ENCODE results near the gene HSFX4.
A peak's percentile ranks its signal among the peaks of the same experiment; 100 is the strongest.
"Not testable (repeated sequence)": the region's sequence is repeated elsewhere in the genome, so short reads cannot be mapped to it uniquely, and the experiment has no call there.

The HSFX4 gene

DNA sequence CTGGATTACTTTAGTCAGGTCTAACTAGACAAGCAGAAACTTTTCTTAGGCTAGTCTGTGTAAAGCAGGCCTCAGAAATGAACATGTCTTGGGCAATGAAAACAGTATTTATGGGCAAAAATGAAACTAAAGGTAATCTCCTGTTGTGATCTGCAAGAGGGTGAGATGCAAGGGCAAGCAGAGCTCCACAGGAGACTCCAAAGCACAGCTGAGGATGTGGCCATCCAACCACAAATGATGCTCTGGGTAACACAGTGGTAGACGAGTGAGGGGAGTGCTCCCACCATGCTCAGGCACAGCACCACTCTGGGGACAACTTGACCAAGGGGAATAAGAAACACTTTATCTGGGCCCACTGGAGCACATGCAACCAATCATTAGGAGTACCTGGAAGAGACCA, 738 bp upstream of the HSFX4 start:
- CTCF ChIA-PET; DNase-seq; H3K36me3 ChIP-seq (ENCODE audit: control insufficient read depth in 4 of 4, insufficient read depth in 4 of 4, low read length in 3 of 4); H3K4me3 ChIP-seq (ENCODE audit: control insufficient read depth in 1 of 7, extremely low read depth in 1 of 7, insufficient read depth in 4 of 7, low read depth in 2 of 7, low read length in 6 of 7); H3K27me3 ChIP-seq (replicated peaks in 2 of 5; ENCODE audit: control insufficient read depth in 4 of 5, insufficient read depth in 5 of 5, low read length in 4 of 5); H3K27ac ChIP-seq (ENCODE audit: insufficient read depth in 1 of 2, low read depth in 1 of 2, low read length in 2 of 2, poor library complexity in 1 of 2, severe bottlenecking in 2 of 2); H3K4me1 ChIP-seq (ENCODE audit: control extremely low read depth in 1 of 4, control insufficient read depth in 4 of 4, insufficient read depth in 4 of 4, low read length in 3 of 4); H3K9me3 ChIP-seq (ENCODE audit: control extremely low read depth in 1 of 5, control insufficient read depth in 4 of 5, insufficient read depth in 2 of 5, low read depth in 1 of 5, low read length in 4 of 5); POLR2A ChIA-PET: not testable (repeated sequence)
- no CpG with 5 or more reads among the region's 1 CpG for WGBS (ENCODE audit: insufficient coverage)

DNA sequence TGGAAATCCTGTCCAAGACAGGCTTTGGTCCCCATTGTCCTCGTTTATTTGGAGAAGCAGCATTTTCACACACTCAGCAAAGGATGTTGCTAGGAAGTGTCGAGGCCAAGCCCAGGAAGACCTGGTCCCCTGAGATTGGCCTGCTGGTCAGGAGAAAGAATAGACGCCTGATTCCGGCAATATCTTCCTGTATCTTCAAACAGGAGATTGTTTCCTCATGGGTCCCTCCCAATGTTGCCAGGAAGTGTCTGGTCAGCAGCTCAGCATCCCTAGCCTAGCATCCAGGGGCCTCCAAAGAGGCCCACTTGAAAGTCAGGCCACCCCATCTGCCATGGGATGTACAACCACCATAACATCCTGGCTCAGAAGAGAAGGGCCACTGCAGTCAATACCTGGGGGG, 2.0 kb downstream of the HSFX4 start:
- H3K36me3 ChIP-seq (ENCODE audit: control insufficient read depth in 4 of 4, insufficient read depth in 4 of 4, low read length in 3 of 4); POLR2A ChIA-PET; H3K4me3 ChIP-seq (ENCODE audit: control insufficient read depth in 1 of 7, extremely low read depth in 1 of 7, insufficient read depth in 4 of 7, low read depth in 2 of 7, low read length in 6 of 7); H3K27ac ChIP-seq (ENCODE audit: insufficient read depth in 1 of 2, low read depth in 1 of 2, low read length in 2 of 2, poor library complexity in 1 of 2, severe bottlenecking in 2 of 2); H3K9me3 ChIP-seq (ENCODE audit: control extremely low read depth in 1 of 5, control insufficient read depth in 4 of 5, insufficient read depth in 2 of 5, low read depth in 1 of 5, low read length in 4 of 5); CTCF ChIA-PET; H3K4me1 ChIP-seq (ENCODE audit: control extremely low read depth in 1 of 4, control insufficient read depth in 4 of 4, insufficient read depth in 4 of 4, low read length in 3 of 4); DNase-seq; H3K27me3 ChIP-seq (replicated peaks in 2 of 5; ENCODE audit: control insufficient read depth in 4 of 5, insufficient read depth in 5 of 5, low read length in 4 of 5): not testable (repeated sequence)
- no CpG with 5 or more reads among the region's 4 CpGs for WGBS (ENCODE audit: insufficient coverage)

DNA sequence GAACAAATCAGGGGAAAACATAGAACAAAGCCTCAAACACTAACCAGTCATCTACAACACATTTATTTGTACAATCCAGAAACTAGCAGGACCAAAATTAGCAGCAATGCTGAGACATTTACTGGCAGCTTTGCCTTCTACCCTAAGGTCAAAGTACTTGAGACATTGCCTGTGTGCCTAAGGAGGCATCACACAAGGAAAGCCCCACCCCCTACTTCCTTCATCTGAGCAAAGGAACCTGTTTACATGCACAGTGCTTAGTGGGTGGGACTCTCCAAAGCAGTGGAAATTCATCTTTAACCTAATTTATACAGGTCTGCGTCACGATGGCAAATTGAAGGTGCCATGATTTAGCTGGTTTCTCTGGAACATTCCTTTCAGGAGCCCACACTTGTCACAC, 2.8 kb downstream of the HSFX4 start:
- POLR2A ChIA-PET, CTCF ChIA-PET: not testable (repeated sequence)

DNA sequence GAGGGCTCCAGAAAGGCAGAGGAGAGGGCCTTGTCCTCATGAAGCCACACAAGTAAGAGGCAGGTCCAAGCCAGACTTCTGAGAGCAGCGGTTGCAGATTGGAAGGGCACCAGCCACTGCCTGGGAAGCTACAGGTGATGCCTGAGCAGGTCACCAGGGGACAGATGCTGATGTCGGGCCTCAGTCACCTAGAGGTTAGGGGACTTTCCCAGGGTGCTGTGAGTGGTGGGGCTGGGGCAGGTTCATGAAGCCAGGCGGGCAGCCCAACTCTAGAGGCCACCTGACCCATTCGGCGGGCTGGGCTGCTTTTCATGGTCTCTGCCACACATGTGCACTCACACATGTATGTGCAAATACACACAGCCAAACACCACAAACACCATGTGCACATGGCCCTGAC, 3.6 kb downstream of the HSFX4 start:
- no CpG with 5 or more reads among the region's 5 CpGs for WGBS (ENCODE audit: insufficient coverage)
- H3K9me3 ChIP-seq (ENCODE audit: control extremely low read depth in 1 of 5, control insufficient read depth in 4 of 5, insufficient read depth in 2 of 5, low read depth in 1 of 5, low read length in 4 of 5); H3K4me3 ChIP-seq (ENCODE audit: control insufficient read depth in 1 of 7, extremely low read depth in 1 of 7, insufficient read depth in 4 of 7, low read depth in 2 of 7, low read length in 6 of 7); H3K36me3 ChIP-seq (ENCODE audit: control insufficient read depth in 4 of 4, insufficient read depth in 4 of 4, low read length in 3 of 4); POLR2A ChIA-PET; H3K27ac ChIP-seq (ENCODE audit: insufficient read depth in 1 of 2, low read depth in 1 of 2, low read length in 2 of 2, poor library complexity in 1 of 2, severe bottlenecking in 2 of 2); H3K4me1 ChIP-seq (ENCODE audit: control extremely low read depth in 1 of 4, control insufficient read depth in 4 of 4, insufficient read depth in 4 of 4, low read length in 3 of 4); H3K27me3 ChIP-seq (replicated peaks in 2 of 5; ENCODE audit: control insufficient read depth in 4 of 5, insufficient read depth in 5 of 5, low read length in 4 of 5); CTCF ChIA-PET; DNase-seq: not testable (repeated sequence)

More for the DNA sequence above, 2.8 kb downstream of the HSFX4 start:
- H3K27ac ChIP-seq (ENCODE audit: insufficient read depth in 1 of 2, low read depth in 1 of 2, low read length in 2 of 2, poor library complexity in 1 of 2, severe bottlenecking in 2 of 2); H3K4me3 ChIP-seq (ENCODE audit: control insufficient read depth in 1 of 7, extremely low read depth in 1 of 7, insufficient read depth in 4 of 7, low read depth in 2 of 7, low read length in 6 of 7); H3K4me1 ChIP-seq (ENCODE audit: control extremely low read depth in 1 of 4, control insufficient read depth in 4 of 4, insufficient read depth in 4 of 4, low read length in 3 of 4); H3K36me3 ChIP-seq (ENCODE audit: control insufficient read depth in 4 of 4, insufficient read depth in 4 of 4, low read length in 3 of 4); DNase-seq; H3K9me3 ChIP-seq (ENCODE audit: control extremely low read depth in 1 of 5, control insufficient read depth in 4 of 5, insufficient read depth in 2 of 5, low read depth in 1 of 5, low read length in 4 of 5); H3K27me3 ChIP-seq (replicated peaks in 2 of 5; ENCODE audit: control insufficient read depth in 4 of 5, insufficient read depth in 5 of 5, low read length in 4 of 5): not testable (repeated sequence)
- 100% methylated on average over 2 of the region's 2 CpGs for WGBS (ENCODE audit: insufficient coverage)

DNA sequence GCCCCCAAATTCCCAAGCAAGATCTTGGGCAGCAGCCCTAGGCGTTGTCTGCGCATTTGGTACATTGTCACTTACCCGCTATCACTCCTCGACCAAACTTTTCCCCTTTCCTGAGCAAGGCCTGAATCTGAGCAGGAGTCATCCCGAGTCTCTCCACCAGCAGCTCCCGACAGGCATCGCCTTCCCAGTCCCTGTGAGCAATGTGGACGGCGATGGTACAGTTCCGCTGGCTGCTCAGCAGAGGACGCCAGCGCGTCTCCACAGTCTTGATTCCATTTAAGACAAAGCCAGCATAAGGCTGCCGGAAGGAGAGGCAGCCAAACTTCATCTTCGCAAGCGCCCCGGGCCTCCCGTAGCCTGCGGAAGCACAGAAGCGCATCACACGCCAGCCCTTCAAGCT, 4.2 kb downstream of the HSFX4 start:
- POLR2A ChIA-PET; H3K27me3 ChIP-seq (replicated peaks in 2 of 5; ENCODE audit: control insufficient read depth in 4 of 5, insufficient read depth in 5 of 5, low read length in 4 of 5); H3K27ac ChIP-seq (ENCODE audit: insufficient read depth in 1 of 2, low read depth in 1 of 2, low read length in 2 of 2, poor library complexity in 1 of 2, severe bottlenecking in 2 of 2); H3K36me3 ChIP-seq (ENCODE audit: control insufficient read depth in 4 of 4, insufficient read depth in 4 of 4, low read length in 3 of 4); DNase-seq; H3K9me3 ChIP-seq (ENCODE audit: control extremely low read depth in 1 of 5, control insufficient read depth in 4 of 5, insufficient read depth in 2 of 5, low read depth in 1 of 5, low read length in 4 of 5); H3K4me3 ChIP-seq (ENCODE audit: control insufficient read depth in 1 of 7, extremely low read depth in 1 of 7, insufficient read depth in 4 of 7, low read depth in 2 of 7, low read length in 6 of 7); CTCF ChIA-PET; H3K4me1 ChIP-seq (ENCODE audit: control extremely low read depth in 1 of 4, control insufficient read depth in 4 of 4, insufficient read depth in 4 of 4, low read length in 3 of 4): not testable (repeated sequence)
- 74% methylated on average over 5 of the region's 21 CpGs for WGBS (ENCODE audit: insufficient coverage)

DNA sequence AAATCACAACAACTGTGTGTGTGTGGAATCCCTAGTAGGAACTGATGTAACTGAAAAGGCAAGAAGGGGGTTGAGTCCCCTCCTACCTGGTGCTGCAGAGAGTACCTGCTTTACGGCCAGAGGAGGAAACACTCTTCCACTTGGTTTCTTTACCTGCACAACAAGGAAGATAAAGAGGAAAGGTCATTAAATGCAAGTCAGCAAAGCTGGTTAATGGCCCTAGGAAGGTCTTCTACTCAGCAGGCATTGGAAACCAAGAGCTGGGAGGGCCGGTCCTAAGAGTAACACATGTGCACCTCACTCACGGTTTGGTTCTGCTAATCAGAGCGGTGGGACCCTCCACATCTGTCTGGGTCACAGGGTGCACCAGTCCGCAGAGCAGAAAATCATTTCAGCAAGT, 8.0 kb downstream of the HSFX4 start:
- H3K27me3 ChIP-seq (replicated peaks in 2 of 5; ENCODE audit: control insufficient read depth in 4 of 5, insufficient read depth in 5 of 5, low read length in 4 of 5); CTCF ChIA-PET; H3K36me3 ChIP-seq (ENCODE audit: control insufficient read depth in 4 of 4, insufficient read depth in 4 of 4, low read length in 3 of 4); H3K9me3 ChIP-seq (ENCODE audit: control extremely low read depth in 1 of 5, control insufficient read depth in 4 of 5, insufficient read depth in 2 of 5, low read depth in 1 of 5, low read length in 4 of 5); POLR2A ChIA-PET; DNase-seq: not testable (repeated sequence)
- Histone ChIP-seq H3K27ac (ENCODE audit: insufficient read depth in 1 of 2, low read depth in 1 of 2, low read length in 2 of 2, poor library complexity in 1 of 2, severe bottlenecking in 2 of 2) (peak overlapping the region; percentile 75 to 89), H3K4me1 (ENCODE audit: control extremely low read depth in 1 of 4, control insufficient read depth in 4 of 4, insufficient read depth in 4 of 4, low read length in 3 of 4) (peaks cover 4 to 11% (median 9%) of the 10 kb centered on the region in 4 experiments), H3K4me3 (ENCODE audit: control insufficient read depth in 1 of 7, extremely low read depth in 1 of 7, insufficient read depth in 4 of 7, low read depth in 2 of 7, low read length in 6 of 7) (peak overlapping the region in 6 of 7 experiments; percentile 55 to 83 (median 72))
- WGBS (ENCODE audit: insufficient coverage), result 76% methylated on average over 4 of the region's 5 CpGs

DNA sequence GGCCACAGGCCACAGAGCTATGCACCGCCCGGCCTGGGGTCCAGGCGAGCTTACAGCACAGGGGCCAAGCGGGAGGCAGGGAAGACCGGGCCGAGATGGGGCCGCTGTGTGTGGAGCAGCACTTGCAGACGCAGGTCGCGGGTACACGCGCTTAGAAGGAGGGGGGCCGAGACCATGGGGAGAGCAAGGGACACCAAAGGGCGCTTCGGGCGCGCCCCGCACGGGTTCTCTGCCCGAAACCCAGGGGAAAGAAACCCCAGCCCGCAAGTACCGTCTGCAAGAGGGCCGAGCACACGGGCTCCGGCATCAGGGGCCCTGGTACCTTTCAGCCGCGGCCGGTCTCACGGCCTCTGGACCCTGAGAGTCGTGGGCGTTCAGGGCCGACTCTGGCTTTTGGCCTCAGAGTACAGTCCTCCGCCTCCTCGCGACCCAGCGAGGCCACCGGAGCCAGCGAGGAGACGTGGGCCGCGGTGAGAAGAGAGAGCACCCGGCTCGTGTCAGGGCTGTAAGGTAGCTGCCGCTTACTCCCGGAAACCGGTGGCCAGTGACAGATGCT, 8.6 kb downstream of the HSFX4 start:
- ChIA-PET CTCF (interaction anchor here (1.0 kb wide), 1 partner anchor 34 kb away, joined by 3 read pairs; no protein-coding TSS in a partner anchor), POLR2A (interaction anchor here (1.1 kb wide), 1 partner anchor 437 kb away, joined by 3 read pairs; no protein-coding TSS in a partner anchor)
- Histone ChIP-seq H3K9me3 (ENCODE audit: control extremely low read depth in 1 of 5, control insufficient read depth in 4 of 5, insufficient read depth in 2 of 5, low read depth in 1 of 5, low read length in 4 of 5) (no peaks in the 10 kb centered on the region), H3K27me3 (replicated peaks in 2 of 5; ENCODE audit: control insufficient read depth in 4 of 5, insufficient read depth in 5 of 5, low read length in 4 of 5) (no peaks in the 10 kb centered on the region), H3K4me3 (ENCODE audit: control insufficient read depth in 1 of 7, extremely low read depth in 1 of 7, insufficient read depth in 4 of 7, low read depth in 2 of 7, low read length in 6 of 7) (peak overlapping the region; percentile 55 to 83 (median 71)), H3K36me3 (ENCODE audit: control insufficient read depth in 4 of 4, insufficient read depth in 4 of 4, low read length in 3 of 4) (peaks cover 0 to 3% (median 0%) of the 10 kb centered on the region in 4 experiments), H3K4me1 (ENCODE audit: control extremely low read depth in 1 of 4, control insufficient read depth in 4 of 4, insufficient read depth in 4 of 4, low read length in 3 of 4) (peaks cover 4 to 11% (median 9%) of the 10 kb centered on the region in 4 experiments), H3K27ac (ENCODE audit: insufficient read depth in 1 of 2, low read depth in 1 of 2, low read length in 2 of 2, poor library complexity in 1 of 2, severe bottlenecking in 2 of 2) (peak overlapping the region; percentile 75 to 89)
- DNase-seq, result peak; percentile 18 to 65 (median 49)
- WGBS (ENCODE audit: insufficient coverage), result 46% methylated on average over 42 of the region's 46 CpGs

Data from common myeloid progenitor, CD34-positive (primary cell).